HG02885 (cell line): ENCODE measurements around the gene DACT3.

Experiments used
- ATAC-seq: cut with Tn5 transposase; IDR thresholded peaks from one replicate; pipeline ENCODE4 v1.9.1; 2021; ENCODE audit warnings: mild to moderate bottlenecking; ENCODE audit not compliant: unreplicated experiment, poor library complexity

Gene DACT3

DNA sequence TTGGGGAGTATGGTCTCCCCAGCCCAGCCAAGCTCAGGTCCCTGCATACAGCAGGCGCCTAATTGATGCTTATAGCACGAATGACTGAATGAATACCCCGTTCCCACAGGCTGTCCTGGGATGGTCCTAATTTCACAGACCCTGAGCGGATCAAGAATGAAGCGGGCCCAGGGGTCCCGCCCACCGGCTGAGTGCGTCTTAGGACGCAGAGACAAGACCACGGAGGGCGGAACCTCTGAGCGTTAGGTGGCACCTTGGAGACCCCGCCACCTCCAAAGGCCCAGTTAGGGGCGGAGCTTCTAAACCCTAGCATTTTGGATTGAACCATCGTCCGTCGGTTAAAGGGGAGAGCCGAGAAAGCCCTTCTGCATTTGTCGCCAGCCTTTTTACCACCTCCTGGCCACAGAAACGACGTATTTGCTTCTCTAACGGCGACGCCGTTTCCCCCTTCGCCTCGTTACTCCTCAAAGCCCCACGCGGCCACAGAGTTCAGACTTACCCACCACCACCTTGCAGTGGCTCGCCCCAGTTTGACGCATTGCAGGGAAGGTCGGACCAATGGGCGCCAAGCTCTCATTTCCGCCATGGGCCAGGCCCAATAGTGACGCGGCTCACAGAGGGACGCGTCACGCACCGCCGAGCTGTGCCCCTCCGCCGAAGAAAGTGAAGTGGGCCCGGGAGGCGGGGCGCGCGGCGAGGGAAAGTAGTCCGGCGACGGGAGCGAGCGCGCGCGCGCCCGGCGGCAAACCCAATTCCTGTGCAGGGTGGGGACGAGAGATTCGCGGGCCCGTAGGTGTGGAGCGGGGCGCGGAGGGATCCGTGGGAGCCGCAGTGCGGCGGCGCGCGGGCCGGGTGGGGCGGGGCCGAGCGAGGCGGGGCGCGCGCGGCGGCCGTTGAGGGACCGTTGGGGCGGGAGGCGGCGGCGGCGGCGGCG is 60.3 kb downstream of the DACT3 start:
- peak; percentile 85 for ATAC-seq

DNA sequence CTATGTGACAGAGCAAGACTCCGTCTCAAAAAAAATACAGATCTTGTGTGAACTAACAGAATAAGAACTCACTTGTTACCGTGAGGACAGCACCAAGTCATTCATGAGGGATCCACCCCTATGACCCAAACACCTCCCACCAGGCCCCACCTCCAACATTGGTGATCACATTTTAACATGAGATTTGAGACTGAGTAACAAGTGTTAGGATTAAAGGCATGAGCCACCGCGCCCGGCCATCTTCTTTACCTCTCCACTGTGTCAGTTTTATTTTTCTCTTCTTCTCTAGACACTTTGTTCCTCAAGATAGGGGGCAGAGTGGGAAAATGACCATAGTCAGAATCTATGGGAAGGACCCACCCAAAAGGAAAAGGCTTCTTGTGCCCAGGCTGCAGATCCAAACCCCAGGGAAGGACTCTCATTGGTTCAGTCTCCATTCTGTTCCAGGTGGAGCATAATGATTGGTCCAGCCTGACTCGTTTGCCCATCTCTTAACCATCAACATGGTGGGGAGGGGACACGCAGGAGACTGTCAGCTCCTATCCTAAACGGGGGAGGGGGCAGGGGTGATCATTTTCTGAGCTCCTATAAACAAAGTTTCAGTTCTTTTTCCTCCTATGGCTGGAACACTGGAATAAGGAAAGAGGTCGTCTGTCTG is 61.1 kb downstream of the DACT3 start:
- no peak for ATAC-seq

DNA sequence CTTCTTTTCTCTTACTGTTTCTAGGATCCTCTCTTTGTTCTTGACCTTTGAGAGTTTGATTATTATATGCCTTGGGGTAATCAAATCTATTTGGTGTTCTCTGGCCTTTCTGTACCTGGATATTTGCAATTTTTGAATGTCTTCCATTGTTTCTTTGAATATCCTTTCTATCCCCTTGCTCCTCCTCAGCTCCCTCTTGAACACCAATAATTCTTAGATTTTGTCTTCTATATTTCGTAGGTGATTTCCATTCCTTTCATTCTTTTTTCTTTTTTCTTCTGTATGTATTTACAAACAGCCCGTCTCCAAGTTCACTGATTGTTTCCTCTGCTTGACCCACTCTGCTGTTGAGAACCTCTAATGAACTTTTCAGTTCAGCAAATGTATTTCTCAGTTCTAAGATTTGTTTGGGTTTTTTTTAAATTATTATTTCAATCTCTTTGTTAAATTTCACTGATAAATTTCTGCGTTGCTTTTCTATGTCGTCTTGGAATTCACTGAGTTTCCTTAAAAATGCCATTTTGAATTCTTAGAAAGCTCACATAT is 62.5 kb downstream of the DACT3 start:
- ATAC-seq, result no peak
